DMS53 treated with DMSO at 0.1 percent for 48 hours (cell line): ENCODE results near the gene DCXR.
A peak's percentile ranks its signal among the peaks of the same experiment; 100 is the strongest.
"Not testable (repeated sequence)": the region's sequence is repeated elsewhere in the genome, so short reads cannot be mapped to it uniquely, and the experiment has no call there.

Experiments
- DNase-seq: peaks from one replicate; lab custom pipeline; 2025; ENCODE audit not compliant: unreplicated experiment; lab: John Stamatoyannopoulos, UW

DCXR gene

GRCh38 chr17:82041144-82041814 is 3.8 kb upstream of the DCXR start:
- no peak for DNase-seq

- DNase-seq = no peak
Observed at GRCh38 chr17:82039695-82040299, 2.3 kb upstream of the DCXR start.

GRCh38 chr17:82038796-82039409 is 1.4 kb upstream of the DCXR start:
- DNase-seq = not testable (repeated sequence)

GRCh38 chr17:82037889-82038195 is 345 bp upstream of the DCXR start:
- DNase-seq = peak; percentile 67

- DNase-seq = no peak
Observed at GRCh38 chr17:82036634-82037091, 834 bp downstream of the DCXR start.

- no peak for DNase-seq
Observed at GRCh38 chr17:82035956-82036633, 1.4 kb downstream of the DCXR start.

GRCh38 chr17:82035488-82035887 is 2.0 kb downstream of the DCXR start:
- no peak for DNase-seq

- no peak for DNase-seq
Observed at GRCh38 chr17:82034371-82035011, 3.0 kb downstream of the DCXR start.

GRCh38 chr17:82033359-82034085 is 4.0 kb downstream of the DCXR start:
- DNase-seq = no peak

GRCh38 chr17:82031885-82032627 is 5.4 kb downstream of the DCXR start:
- DNase-seq = peak; percentile 66

- peak; percentile 68 for DNase-seq
Observed at GRCh38 chr17:82031303-82031884, 6.1 kb downstream of the DCXR start, which contains the start of gene RAC3. TSS of gene RAC3 (plus strand) at chr17:82031678. CDS start at chr17:82031762, 84 bp downstream.

GRCh38 chr17:82030470-82031302 is 6.8 kb downstream of the DCXR start:
- peak; percentile 82 for DNase-seq

GRCh38 chr17:82029990-82030469 is 7.5 kb downstream of the DCXR start:
- no peak for DNase-seq

GRCh38 chr17:82029391-82029790 is 8.1 kb downstream of the DCXR start:
- DNase-seq = no peak

GRCh38 chr17:82028966-82029365 is 8.5 kb downstream of the DCXR start:
- DNase-seq = no peak

- DNase-seq = no peak
Observed at GRCh38 chr17:82028246-82028645, 9.3 kb downstream of the DCXR start.

GRCh38 chr17:82025401-82026107 is 11.9 kb downstream of the DCXR start:
- DNase-seq = no peak

- DNase-seq = no peak
Observed at GRCh38 chr17:82024859-82025258, 12.6 kb downstream of the DCXR start.
